ENCODE measurements around the gene SLC1A2.
A peak's percentile ranks its signal among the peaks of the same experiment; 100 is the strongest.

SLC1A2 gene

DNA sequence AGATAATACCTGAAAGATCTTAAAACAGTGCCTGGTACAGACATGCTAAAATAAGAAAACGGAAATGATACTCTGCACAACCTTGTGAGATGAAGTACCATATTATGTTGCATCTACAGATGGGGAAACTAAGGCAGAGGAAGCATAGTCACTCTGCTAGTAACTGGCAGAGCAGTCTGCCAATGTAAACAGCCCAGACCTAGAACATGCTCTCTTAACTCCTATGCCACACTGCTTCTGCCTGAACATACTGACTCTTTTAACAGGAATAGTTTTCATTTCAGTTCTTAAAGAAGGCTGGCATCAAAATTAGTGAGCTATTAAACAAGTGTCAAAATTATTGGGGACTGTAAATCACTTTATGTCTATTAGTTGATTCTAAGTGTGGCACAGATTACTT, 180.5 kb downstream of the SLC1A2 start:
- H3K36me3 ChIP-seq (ENCODE audit: control insufficient read depth, insufficient read depth, low read length), result no peaks in the 10 kb centered on the region
- H3K27ac ChIP-seq (ENCODE audit: low read depth, low read length), result no peak overlapping the region
- H3K4me3 ChIP-seq (ENCODE audit: low read depth, low read length), result no peak overlapping the region
- H3K4me1 ChIP-seq (ENCODE audit: control insufficient read depth, insufficient read depth, low read length), result peaks cover 11% of the 10 kb centered on the region
- no peak overlapping the region for H3K9ac ChIP-seq (ENCODE audit: low read length)
- H3K27me3 ChIP-seq (ENCODE audit: control insufficient read depth, insufficient read depth, low read length), result no peaks in the 10 kb centered on the region
- H3K9me3 ChIP-seq (ENCODE audit: control insufficient read depth, insufficient read depth, low read depth, low read length), result peaks cover 4% of the 10 kb centered on the region; the same call in 1 of the 2 replicates

DNA sequence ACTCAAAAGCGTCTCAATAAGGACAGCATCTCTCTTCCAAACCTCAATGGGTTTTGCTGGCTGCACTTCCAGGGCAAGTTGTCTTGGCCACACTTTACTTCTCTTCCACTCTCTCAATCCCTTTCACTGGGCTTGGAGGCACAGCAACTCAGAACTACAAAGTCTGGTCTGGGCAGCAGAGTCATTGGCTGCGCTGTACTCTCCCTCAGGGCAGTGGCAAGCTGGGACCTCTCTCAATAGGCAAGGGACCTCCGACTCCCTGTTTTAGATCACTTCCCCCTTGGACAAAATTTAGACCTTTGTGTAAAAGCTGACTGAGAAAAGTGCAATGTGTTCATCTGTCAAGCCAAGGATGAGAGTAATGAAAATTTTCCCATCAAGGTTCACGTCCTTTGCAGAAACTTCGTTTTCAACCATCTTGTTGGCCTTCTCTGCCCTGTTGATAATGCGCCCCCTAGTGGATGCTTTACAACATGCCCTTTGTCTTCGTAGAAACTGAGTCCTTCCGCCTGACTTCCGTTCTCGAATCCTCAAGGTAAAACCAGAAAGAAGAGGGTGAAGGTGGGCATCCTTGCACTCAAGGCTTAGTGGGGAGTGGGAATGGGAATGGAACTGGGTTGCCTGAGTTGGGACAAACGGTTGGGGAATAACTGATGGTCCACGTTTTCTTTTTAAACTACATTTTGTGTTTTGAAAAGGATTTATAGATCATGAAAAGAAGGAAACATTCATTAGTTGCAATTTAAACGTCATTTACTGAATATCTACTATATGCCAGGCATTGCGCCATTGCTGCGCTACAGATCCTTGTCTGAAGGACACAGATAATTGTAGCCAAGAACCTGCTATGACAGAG, 181.3 kb downstream of the SLC1A2 start:
- H3K9me3 ChIP-seq (ENCODE audit: control insufficient read depth, insufficient read depth, low read depth, low read length), result peaks cover 4% of the 10 kb centered on the region; the same call in 1 of the 2 replicates
- H3K4me3 ChIP-seq (ENCODE audit: low read depth, low read length), result peak overlapping the region; percentile 38
- H3K9ac ChIP-seq (ENCODE audit: low read length), result no peak overlapping the region
- H3K4me1 ChIP-seq (ENCODE audit: control insufficient read depth, insufficient read depth, low read length), result peaks cover 11% of the 10 kb centered on the region
- no peaks in the 10 kb centered on the region for H3K27me3 ChIP-seq (ENCODE audit: control insufficient read depth, insufficient read depth, low read length)
- H3K27ac ChIP-seq (ENCODE audit: low read depth, low read length), result no peak overlapping the region
- no peaks in the 10 kb centered on the region for H3K36me3 ChIP-seq (ENCODE audit: control insufficient read depth, insufficient read depth, low read length)

DNA sequence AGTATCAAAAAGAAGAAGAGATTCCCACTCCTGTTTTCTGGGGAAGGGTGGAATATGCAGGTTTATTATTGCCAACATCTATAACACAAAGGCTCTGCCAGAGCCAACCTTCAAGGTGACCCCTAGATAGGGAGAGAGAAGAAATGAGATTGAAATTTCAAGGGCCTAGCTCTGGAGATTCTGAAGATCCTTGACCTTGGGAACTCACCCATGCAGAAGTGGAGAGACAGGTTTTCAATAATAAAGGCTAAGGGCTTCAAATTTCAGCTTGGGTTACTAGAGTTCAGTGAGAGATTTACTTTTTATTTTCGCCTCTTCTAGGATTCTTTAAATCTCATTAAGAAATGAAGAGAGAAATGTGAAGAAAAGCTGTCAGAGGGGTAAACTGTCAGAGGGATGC, 182.0 kb downstream of the SLC1A2 start:
- Histone ChIP-seq H3K9ac (ENCODE audit: low read length) (no peak overlapping the region), H3K4me1 (ENCODE audit: control insufficient read depth, insufficient read depth, low read length) (peaks cover 11% of the 10 kb centered on the region), H3K27ac (ENCODE audit: low read depth, low read length) (no peak overlapping the region), H3K4me3 (ENCODE audit: low read depth, low read length) (no peak overlapping the region), H3K27me3 (ENCODE audit: control insufficient read depth, insufficient read depth, low read length) (no peaks in the 10 kb centered on the region), H3K36me3 (ENCODE audit: control insufficient read depth, insufficient read depth, low read length) (no peaks in the 10 kb centered on the region), H3K9me3 (ENCODE audit: control insufficient read depth, insufficient read depth, low read depth, low read length) (peaks cover 4% of the 10 kb centered on the region; the same call in 1 of the 2 replicates)

- Histone ChIP-seq H3K27me3 (ENCODE audit: control insufficient read depth, insufficient read depth, low read length) (no peaks in the 10 kb centered on the region), H3K27ac (ENCODE audit: low read depth, low read length) (no peak overlapping the region), H3K9ac (ENCODE audit: low read length) (no peak overlapping the region), H3K4me3 (ENCODE audit: low read depth, low read length) (no peak overlapping the region), H3K9me3 (ENCODE audit: control insufficient read depth, insufficient read depth, low read depth, low read length) (peaks cover 4% of the 10 kb centered on the region; the same call in 1 of the 2 replicates), H3K36me3 (ENCODE audit: control insufficient read depth, insufficient read depth, low read length) (no peaks in the 10 kb centered on the region), H3K4me1 (ENCODE audit: control insufficient read depth, insufficient read depth, low read length) (peaks cover 11% of the 10 kb centered on the region)
Observed at GRCh38 chr11:35236667-35237003, 182.7 kb downstream of the SLC1A2 start.

DNA sequence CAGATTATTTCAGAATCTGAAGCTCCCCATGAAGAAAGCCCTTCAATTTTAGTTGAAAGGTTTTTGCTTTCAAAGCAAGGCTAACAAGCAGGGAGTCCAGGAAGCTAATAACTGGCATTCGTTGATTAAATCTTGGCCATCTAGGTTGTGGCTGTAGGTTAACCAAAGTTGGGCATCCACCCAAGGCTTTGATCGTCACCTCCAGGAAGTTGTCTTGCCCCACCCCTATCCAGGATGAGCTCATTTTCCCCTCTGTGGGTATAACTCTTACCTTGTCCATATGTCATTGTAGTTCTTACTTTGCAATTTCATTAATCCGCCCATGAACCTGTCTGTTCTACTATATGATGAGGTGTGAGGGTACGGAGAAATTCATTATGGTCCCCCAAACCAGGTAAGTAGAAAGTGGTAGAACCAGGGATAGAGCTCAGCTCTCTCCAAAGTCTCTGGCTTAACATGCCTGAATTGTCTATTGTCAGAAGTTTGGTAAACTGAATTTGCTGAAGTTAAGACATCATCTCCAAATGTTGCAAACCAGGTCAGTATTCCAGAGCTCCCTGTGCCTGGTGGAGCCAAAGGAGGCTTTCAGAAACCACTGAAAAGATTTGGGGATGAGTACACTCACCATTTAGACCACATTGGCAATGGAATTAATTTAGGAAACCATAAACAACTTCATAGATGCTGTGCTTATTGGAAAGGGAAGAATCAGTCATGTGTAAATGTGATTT, 183.3 kb downstream of the SLC1A2 start:
- Histone ChIP-seq H3K27ac (ENCODE audit: low read depth, low read length) (no peak overlapping the region), H3K27me3 (ENCODE audit: control insufficient read depth, insufficient read depth, low read length) (no peaks in the 10 kb centered on the region), H3K9me3 (ENCODE audit: control insufficient read depth, insufficient read depth, low read depth, low read length) (peaks cover 4% of the 10 kb centered on the region; the same call in 1 of the 2 replicates)

DNA sequence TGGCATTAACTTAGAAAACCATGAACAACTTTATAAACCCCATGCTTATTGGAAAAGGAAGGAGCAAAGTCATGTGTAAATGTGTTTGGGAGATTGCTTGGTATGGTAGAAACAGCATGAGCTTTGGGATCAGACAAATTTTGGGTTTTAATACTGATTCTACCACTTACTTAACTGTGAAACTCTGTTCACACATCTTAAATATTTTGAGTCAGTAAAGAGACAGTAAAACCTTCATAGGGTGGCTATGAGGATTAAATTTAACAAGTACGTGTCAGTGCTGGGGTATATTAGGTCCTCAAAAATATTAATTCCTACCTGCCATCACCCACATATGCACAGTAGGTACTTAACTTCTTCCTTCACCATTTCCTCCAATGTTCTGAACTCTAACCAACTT, 183.9 kb downstream of the SLC1A2 start:
- Histone ChIP-seq H3K27me3 (ENCODE audit: control insufficient read depth, insufficient read depth, low read length) (no peaks in the 10 kb centered on the region), H3K27ac (ENCODE audit: low read depth, low read length) (no peak overlapping the region), H3K4me1 (ENCODE audit: control insufficient read depth, insufficient read depth, low read length) (peaks cover 11% of the 10 kb centered on the region), H3K4me3 (ENCODE audit: low read depth, low read length) (no peak overlapping the region), H3K9ac (ENCODE audit: low read length) (no peak overlapping the region), H3K36me3 (ENCODE audit: control insufficient read depth, insufficient read depth, low read length) (no peaks in the 10 kb centered on the region), H3K9me3 (ENCODE audit: control insufficient read depth, insufficient read depth, low read depth, low read length) (peaks cover 4% of the 10 kb centered on the region; the same call in 1 of the 2 replicates)

More for the DNA sequence above, 183.3 kb downstream of the SLC1A2 start:
- H3K36me3 ChIP-seq (ENCODE audit: control insufficient read depth, insufficient read depth, low read length), result no peaks in the 10 kb centered on the region
- no peak overlapping the region for H3K9ac ChIP-seq (ENCODE audit: low read length)
- peaks cover 11% of the 10 kb centered on the region for H3K4me1 ChIP-seq (ENCODE audit: control insufficient read depth, insufficient read depth, low read length)
- H3K4me3 ChIP-seq (ENCODE audit: low read depth, low read length), result no peak overlapping the region

GRCh38 chr11:35235157-35235468, 184.2 kb downstream of the SLC1A2 start:
- H3K4me3 ChIP-seq (ENCODE audit: low read depth, low read length), result no peak overlapping the region
- H3K4me1 ChIP-seq (ENCODE audit: control insufficient read depth, insufficient read depth, low read length), result peaks cover 11% of the 10 kb centered on the region
- no peaks in the 10 kb centered on the region for H3K27me3 ChIP-seq (ENCODE audit: control insufficient read depth, insufficient read depth, low read length)
- H3K27ac ChIP-seq (ENCODE audit: low read depth, low read length), result no peak overlapping the region
- H3K9ac ChIP-seq (ENCODE audit: low read length), result no peak overlapping the region
- H3K9me3 ChIP-seq (ENCODE audit: control insufficient read depth, insufficient read depth, low read depth, low read length), result peaks cover 4% of the 10 kb centered on the region; the same call in 1 of the 2 replicates
- no peaks in the 10 kb centered on the region for H3K36me3 ChIP-seq (ENCODE audit: control insufficient read depth, insufficient read depth, low read length)

- Histone ChIP-seq H3K27ac (ENCODE audit: low read depth, low read length) (no peak overlapping the region), H3K9me3 (ENCODE audit: control insufficient read depth, insufficient read depth, low read depth, low read length) (peaks cover 4% of the 10 kb centered on the region; the same call in 1 of the 2 replicates), H3K4me1 (ENCODE audit: control insufficient read depth, insufficient read depth, low read length) (peaks cover 11% of the 10 kb centered on the region), H3K4me3 (ENCODE audit: low read depth, low read length) (no peak overlapping the region), H3K36me3 (ENCODE audit: control insufficient read depth, insufficient read depth, low read length) (no peaks in the 10 kb centered on the region), H3K27me3 (ENCODE audit: control insufficient read depth, insufficient read depth, low read length) (no peaks in the 10 kb centered on the region), H3K9ac (ENCODE audit: low read length) (no peak overlapping the region)
Observed at GRCh38 chr11:35234460-35235156, 184.8 kb downstream of the SLC1A2 start.

- Histone ChIP-seq H3K27ac (ENCODE audit: low read depth, low read length) (no peak overlapping the region), H3K36me3 (ENCODE audit: control insufficient read depth, insufficient read depth, low read length) (peaks cover 6% of the 10 kb centered on the region), H3K4me3 (ENCODE audit: low read depth, low read length) (no peak overlapping the region)
Observed at GRCh38 chr11:35233518-35233917, 185.8 kb downstream of the SLC1A2 start.

DNA sequence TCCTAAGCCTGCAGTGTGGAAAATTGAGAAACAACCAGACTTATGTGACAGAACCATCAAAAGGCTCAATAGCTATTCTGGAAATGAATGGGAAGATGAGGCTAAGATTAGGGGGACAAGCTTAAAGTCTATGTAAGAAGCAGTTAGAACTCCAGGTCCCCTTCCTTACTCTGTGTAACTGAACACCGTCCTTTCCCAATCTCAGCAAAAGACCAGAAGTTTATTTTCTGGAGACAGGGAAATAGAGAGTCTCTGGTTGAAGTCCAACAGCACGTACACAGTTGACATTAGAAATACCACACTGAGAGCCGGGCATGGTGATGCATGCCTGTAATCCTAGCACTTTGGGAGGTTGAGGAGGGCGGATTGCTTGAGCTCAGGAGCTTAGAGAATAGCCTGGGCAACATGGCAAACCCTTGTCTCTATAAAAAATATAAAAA, 186.4 kb downstream of the SLC1A2 start:
- peaks cover 4% of the 10 kb centered on the region; the same call in 1 of the 2 replicates for H3K9me3 ChIP-seq (ENCODE audit: control insufficient read depth, insufficient read depth, low read depth, low read length)
- H3K27ac ChIP-seq (ENCODE audit: low read depth, low read length), result no peak overlapping the region
- peaks cover 10% of the 10 kb centered on the region for H3K4me1 ChIP-seq (ENCODE audit: control insufficient read depth, insufficient read depth, low read length)
- no peaks in the 10 kb centered on the region for H3K27me3 ChIP-seq (ENCODE audit: control insufficient read depth, insufficient read depth, low read length)
- peaks cover 6% of the 10 kb centered on the region for H3K36me3 ChIP-seq (ENCODE audit: control insufficient read depth, insufficient read depth, low read length)
- no peak overlapping the region for H3K9ac ChIP-seq (ENCODE audit: low read length)
- H3K4me3 ChIP-seq (ENCODE audit: low read depth, low read length), result no peak overlapping the region

More at GRCh38 chr11:35233518-35233917, 185.8 kb downstream of the SLC1A2 start:
- Histone ChIP-seq H3K9me3 (ENCODE audit: control insufficient read depth, insufficient read depth, low read depth, low read length) (peaks cover 4% of the 10 kb centered on the region; the same call in 1 of the 2 replicates), H3K9ac (ENCODE audit: low read length) (no peak overlapping the region), H3K4me1 (ENCODE audit: control insufficient read depth, insufficient read depth, low read length) (peaks cover 11% of the 10 kb centered on the region), H3K27me3 (ENCODE audit: control insufficient read depth, insufficient read depth, low read length) (no peaks in the 10 kb centered on the region)

All from HUES6 (cell line).